GM10248 (cell line): Measurements from ENCODE around the gene DCLK1.

Source experiments
- CTCF ChIA-PET: fragments of 300-600 bp; sonication (Branson Sonifier 250); formaldehyde crosslinking; extraction: SDS; loops from one replicate; lab custom pipeline; 2021; ENCODE audit warnings: antibody characterized with exemption; lab: Yijun Ruan, JAX
- POLR2A ChIA-PET: fragments of 350-650 bp; sonication (Branson Sonifier 250); formaldehyde crosslinking; extraction: SDS; loops from one replicate; lab custom pipeline; 2020; ENCODE audit warnings: antibody characterized with exemption; lab: Yijun Ruan, JAX
- DNase-seq: peaks from one replicate; pipeline ENCODE4 v3.0.0; 2012; ENCODE audit errors: extremely low spot score
- TF ChIP-seq, protein P1 (sequence below): IDR thresholded peaks from 2 replicates; pipeline ENCODE4 v1.5.1; 2012; ENCODE audit warnings: mild to moderate bottlenecking, low read depth; ENCODE audit errors: extremely low read depth, missing control alignments, control extremely low read depth

Gene DCLK1

DNA sequence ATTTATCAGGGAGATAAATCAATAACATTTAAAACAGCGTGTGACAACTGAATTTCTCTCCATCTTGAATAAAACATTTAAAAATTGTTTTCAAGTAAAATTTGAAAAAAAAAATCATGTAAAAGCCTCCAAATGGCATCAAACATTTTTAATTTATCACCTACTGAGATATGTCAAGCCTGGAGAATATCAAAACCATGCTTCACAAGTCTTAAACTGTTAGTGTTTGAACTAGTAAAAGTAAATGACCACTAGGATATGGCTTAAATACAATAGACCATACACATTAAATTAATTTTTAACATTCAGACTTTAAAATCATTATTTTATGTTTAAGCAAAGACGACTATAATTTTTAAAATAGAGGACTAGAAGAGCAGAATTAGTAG, 281.9 kb downstream of the DCLK1 start:
- CTCF ChIA-PET: no interaction called here
- DNase-seq: no peak
- POLR2A ChIA-PET: no interaction called here
- TF ChIP-seq, protein P1, sequence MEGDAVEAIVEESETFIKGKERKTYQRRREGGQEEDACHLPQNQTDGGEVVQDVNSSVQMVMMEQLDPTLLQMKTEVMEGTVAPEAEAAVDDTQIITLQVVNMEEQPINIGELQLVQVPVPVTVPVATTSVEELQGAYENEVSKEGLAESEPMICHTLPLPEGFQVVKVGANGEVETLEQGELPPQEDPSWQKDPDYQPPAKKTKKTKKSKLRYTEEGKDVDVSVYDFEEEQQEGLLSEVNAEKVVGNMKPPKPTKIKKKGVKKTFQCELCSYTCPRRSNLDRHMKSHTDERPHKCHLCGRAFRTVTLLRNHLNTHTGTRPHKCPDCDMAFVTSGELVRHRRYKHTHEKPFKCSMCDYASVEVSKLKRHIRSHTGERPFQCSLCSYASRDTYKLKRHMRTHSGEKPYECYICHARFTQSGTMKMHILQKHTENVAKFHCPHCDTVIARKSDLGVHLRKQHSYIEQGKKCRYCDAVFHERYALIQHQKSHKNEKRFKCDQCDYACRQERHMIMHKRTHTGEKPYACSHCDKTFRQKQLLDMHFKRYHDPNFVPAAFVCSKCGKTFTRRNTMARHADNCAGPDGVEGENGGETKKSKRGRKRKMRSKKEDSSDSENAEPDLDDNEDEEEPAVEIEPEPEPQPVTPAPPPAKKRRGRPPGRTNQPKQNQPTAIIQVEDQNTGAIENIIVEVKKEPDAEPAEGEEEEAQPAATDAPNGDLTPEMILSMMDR: no peak

DNA sequence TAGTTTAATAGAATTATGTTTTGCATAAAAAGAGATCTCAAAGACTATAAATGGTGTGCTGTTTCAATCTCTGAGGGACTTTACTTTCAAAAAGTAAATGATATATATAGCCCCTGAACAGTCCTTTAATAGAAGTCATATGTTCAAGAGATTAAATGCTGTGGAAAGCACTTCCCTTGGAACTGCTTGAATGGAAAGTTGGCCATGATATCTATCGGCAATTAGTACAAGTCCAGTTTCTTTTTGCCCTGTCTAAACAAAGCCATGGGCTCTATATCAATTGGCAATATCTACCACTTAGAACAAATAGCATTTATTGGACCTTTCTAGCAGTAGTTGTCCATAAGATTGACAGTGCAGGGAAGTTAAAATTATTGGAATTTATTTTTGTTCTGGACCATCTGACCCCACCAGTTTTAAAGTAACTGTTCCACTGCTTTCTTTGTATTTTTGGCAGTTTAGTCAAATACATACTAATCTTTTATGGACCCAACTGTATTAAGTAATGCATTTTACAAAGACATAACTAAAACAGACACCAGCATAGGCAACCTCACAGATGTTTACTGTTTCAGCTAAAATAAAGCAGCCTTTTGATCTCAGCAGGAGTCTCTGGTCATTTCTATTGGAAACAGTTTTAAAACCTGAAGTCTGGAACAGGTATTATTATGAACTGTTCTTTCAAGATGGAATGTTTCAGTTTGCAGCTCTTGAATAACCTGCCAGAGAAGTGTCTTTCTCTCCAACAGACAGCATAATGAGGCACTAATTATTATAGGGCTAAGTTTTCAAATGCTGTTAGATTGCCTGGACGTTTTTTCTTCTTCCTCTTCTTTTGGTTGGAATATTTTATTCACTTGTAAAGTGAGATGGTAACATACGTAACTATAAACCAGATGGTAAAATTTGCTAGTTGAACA, 282.6 kb downstream of the DCLK1 start:
- ChIA-PET CTCF (no interaction called here), POLR2A (no interaction called here)
- no peak for DNase-seq

DNA sequence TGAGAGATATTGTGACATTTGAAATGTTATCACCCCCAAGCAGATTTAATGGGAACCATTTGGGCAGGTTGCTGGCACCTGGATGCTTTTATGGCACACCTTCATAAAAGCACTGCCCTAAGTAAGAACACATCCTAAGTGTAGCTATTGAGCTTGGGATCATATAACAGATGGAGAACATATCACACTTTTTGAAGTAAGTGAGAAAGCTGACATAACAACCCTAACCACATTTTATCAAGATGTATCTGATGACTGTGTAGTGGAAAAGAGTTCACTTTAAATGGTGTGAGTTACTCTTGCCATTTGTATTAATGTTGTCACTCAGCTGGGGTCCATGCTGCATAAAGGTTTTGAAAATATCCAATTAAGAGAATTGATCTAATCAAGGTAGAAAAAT, 287.9 kb downstream of the DCLK1 start:
- ChIA-PET POLR2A (no interaction called here), CTCF (no interaction called here)
- no peak for DNase-seq
- TF ChIP-seq, protein P1: no peak

More for the DNA sequence above, 282.6 kb downstream of the DCLK1 start:
- TF ChIP-seq, protein P1: no peak

DNA sequence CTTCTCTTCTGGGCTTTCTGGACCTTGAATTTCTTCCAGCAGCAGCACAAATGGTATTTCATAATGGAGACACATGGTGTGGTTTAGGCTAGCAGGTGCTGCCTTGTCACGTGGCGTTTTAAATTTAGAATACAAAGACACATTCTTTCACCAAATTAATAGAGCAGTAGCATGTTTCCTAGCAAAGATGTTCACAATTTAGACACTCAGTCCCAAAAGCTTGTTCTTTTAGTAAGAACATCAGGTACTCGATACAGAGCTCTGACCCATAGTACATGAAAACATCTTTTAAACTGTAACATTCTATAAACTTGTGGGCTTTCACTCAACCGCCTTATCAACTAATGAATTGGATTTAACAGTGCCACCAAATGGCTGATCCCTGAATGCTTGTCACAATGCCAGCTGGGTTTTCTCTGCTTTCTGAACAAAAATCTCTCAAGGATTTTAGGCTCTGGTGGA, 290.1 kb downstream of the DCLK1 start:
- POLR2A ChIA-PET: no interaction called here
- CTCF ChIA-PET: interaction anchor here (1.6 to 2.1 kb wide), 2 partner anchors 22 to 52 kb away, joined by 3 to 7 read pairs; no protein-coding TSS in a partner anchor
- no peak for DNase-seq
- TF ChIP-seq, protein P1: no peak

DNA sequence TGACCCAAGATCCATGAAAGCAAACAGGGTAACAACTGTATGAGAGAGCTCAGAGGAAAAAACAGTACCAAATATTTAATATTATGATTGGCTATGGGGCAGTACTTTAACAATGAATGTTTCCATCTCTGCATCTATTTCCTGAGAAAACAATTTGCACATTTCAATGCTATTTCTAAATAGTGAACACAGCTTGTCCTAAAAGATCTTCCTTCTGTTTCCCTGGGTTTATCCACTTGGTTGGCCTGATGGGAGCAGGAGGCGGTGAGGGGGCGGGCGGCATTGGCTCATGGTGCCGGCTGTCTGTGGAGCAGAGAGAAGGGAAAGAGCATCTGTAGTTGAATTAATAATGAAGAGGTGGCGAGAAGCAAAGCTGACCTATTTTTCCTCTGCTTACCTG, 291.4 kb downstream of the DCLK1 start:
- ChIA-PET CTCF (interaction anchor here (1.7 to 2.1 kb wide), 2 partner anchors 21 to 23 kb away, joined by 3 to 7 read pairs; no protein-coding TSS in a partner anchor), POLR2A (no interaction called here)
- DNase-seq: no peak
- TF ChIP-seq, protein P1: no peak

DNA sequence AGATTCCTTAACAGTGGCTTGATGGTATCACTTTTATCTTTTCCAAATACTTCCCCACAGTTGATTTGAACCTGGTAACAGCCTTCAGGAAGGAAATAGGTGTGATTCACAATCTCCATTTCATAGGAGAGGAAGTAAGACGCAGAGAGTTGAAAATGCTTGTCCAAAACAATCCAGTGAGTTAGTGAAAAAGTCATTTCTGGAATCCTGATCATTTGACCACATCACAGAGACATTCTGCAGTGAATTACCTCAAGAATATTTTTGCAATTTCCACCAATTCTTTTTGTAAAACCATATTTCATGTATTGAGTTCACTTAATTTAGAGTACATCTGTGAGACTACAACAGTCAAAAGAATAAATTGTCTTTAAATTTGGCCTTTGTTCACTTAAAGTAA, 292.8 kb downstream of the DCLK1 start:
- POLR2A ChIA-PET: no interaction called here
- no peak for DNase-seq
- CTCF ChIA-PET: interaction anchor here (1.1 kb wide), 1 partner anchor 20 kb away, joined by 3 read pairs; no protein-coding TSS in a partner anchor
- TF ChIP-seq, protein P1: no peak
